HFF-Myc (cell line): Measurements from ENCODE around the gene HOXB8.
A peak's percentile ranks its signal among the peaks of the same experiment; 100 is the strongest.

Source experiments
- DNase-seq: peaks from one replicate; pipeline ENCODE4 v3.0.0-alpha.2; 2011; ENCODE audit warnings: low read depth; ENCODE audit errors: extremely low read depth
- H3K4me3 ChIP-seq: replicated peaks from 2 replicates; pipeline ENCODE4 v1.5.1; 2011; ENCODE audit warnings: low read depth, mild to moderate bottlenecking, control low read depth, low read length
- CTCF ChIP-seq: IDR thresholded peaks from 2 replicates; pipeline ENCODE4 v1.5.1; 2012; ENCODE audit warnings: mild to moderate bottlenecking, low read depth, low read length, control low read depth; ENCODE audit errors: missing control alignments

Gene HOXB8

GRCh38 chr17:48567646-48568354, 47.3 kb downstream of the HOXB8 start:
- TF ChIP-seq CTCF = no peak
- no peak overlapping the region for H3K4me3 ChIP-seq
- DNase-seq = no peak

- TF ChIP-seq CTCF = no peak
- H3K4me3 ChIP-seq = no peak overlapping the region
- DNase-seq = no peak
These were observed 47.9 kb downstream of the HOXB8 start for GRCh38 chr17:48567209-48567608.

GRCh38 chr17:48566717-48567116, 48.4 kb downstream of the HOXB8 start:
- no peak for DNase-seq

GRCh38 chr17:48565925-48566710, 49.0 kb downstream of the HOXB8 start:
- DNase-seq = no peak
- TF ChIP-seq CTCF = no peak
- H3K4me3 ChIP-seq = no peak overlapping the region

More at GRCh38 chr17:48566717-48567116, 48.4 kb downstream of the HOXB8 start:
- TF ChIP-seq CTCF = no peak
- no peak overlapping the region for H3K4me3 ChIP-seq

GRCh38 chr17:48565022-48565554, 50.0 kb downstream of the HOXB8 start:
- peak overlapping the region; percentile 41; the same call in 1 of the 2 replicates for H3K4me3 ChIP-seq
- no peak for DNase-seq
- TF ChIP-seq CTCF = no peak

GRCh38 chr17:48564188-48565021, 50.7 kb downstream of the HOXB8 start:
- H3K4me3 ChIP-seq = peak overlapping the region; percentile 41
- DNase-seq = no peak
- no peak for TF ChIP-seq CTCF
